ENCODE measurements around the gene KLK10. TPM values are rescaled to one million over a fixed set of nuclear protein-coding genes. Genes with fewer than 3 reads are reported as not detected.

KLK10 gene
- polyA plus RNA-seq, 1 of the 3 experiments (the other 2 are of a cell fraction), result not detected

GRCh38 chr19:50979758-50980157 lies 39.8 kb downstream of the KLK10 start:
- DNase-seq, result no peak
- CTCF ChIA-PET, result interaction anchor here (0.7 kb wide), 1 partner anchor 14 kb away, joined by 3 read pairs; no protein-coding TSS in a partner anchor

DNA sequence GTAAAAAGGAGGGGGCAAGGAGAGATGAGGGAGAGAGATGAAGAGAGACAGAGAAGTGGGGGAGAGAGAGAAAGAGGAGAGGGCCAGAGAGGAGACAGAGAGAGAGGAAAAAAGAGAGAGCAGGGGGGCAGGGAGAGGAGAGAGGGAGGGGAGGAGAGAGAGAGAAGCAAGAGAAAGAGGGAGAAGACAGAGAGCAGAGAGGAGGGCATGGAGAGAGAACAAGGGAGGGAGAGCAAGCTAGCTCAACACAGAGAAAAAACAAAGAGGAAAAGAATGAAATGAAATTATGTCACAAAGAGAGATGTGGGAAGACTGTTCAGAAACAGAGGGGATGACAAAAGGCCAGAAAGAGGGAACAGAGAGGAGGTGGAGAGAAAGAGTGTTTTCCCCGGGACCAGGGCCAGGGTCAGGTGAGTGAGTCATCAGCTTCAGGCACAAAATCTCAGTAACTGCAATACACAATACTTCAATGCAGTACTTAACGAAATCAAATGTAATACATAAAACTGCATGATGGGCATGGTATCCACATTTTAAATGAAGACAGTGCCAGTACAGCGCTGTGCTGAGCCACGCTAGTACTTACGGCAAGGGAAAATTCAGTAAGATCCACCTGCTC lies 40.6 kb downstream of the KLK10 start:
- Histone ChIP-seq H3K9ac (no peak overlapping the region), H2AFZ (ENCODE audit: low read depth) (no peak overlapping the region), H3K9me2 (no peaks in the 10 kb centered on the region), H3K27me3 (ENCODE audit: insufficient read depth) (no peaks in the 10 kb centered on the region; the same call in 1 of the 2 replicates), H3K27ac (ENCODE audit: low read depth in 2 of 2, low read length in 1 of 2) (no peak overlapping the region), H3K4me2 (no peak overlapping the region), H3K79me2 (ENCODE audit: insufficient read depth) (no peaks in the 10 kb centered on the region), H3K9me3 (no peaks in the 10 kb centered on the region), H3K36me3 (replicated peaks in 1 of 2; ENCODE audit: control insufficient read depth in 1 of 2, insufficient read depth in 2 of 2, low read length in 1 of 2) (no peaks in the 10 kb centered on the region), H3F3A (replicated peaks; ENCODE audit: insufficient read depth) (no peaks in the 10 kb centered on the region), H3K4me1 (ENCODE audit: control insufficient read depth in 1 of 2, insufficient read depth in 2 of 2, low read depth in 1 of 2, low read length in 1 of 2) (no peaks in the 10 kb centered on the region), H3K4me3 (ENCODE audit: low read depth in 2 of 2, low read length in 1 of 2) (no peak overlapping the region), H4K20me1 (ENCODE audit: insufficient read depth) (no peaks in the 10 kb centered on the region)
- no peak for DNase-seq
- POLR2A ChIA-PET, result no interaction called here
- no peak for TF ChIP-seq RFX5 (IDR thresholded peaks at IDR 0.05; ENCODE audit: low read length)
- TF ChIP-seq MXI1 (IDR thresholded peaks at IDR 0.05; ENCODE audit: low read depth, low read length), result no peak
- TF ChIP-seq MAX (IDR thresholded peaks at IDR 0.05; ENCODE audit: low read depth), result no peak
- no peak for TF ChIP-seq FOXM1 (IDR thresholded peaks at IDR 0.05; ENCODE audit: low read depth)
- TF ChIP-seq YY1 (IDR thresholded peaks at IDR 0.05; ENCODE audit: low read depth), result no peak
- TF ChIP-seq ELF1 (IDR thresholded peaks at IDR 0.05), result no peak
- TF ChIP-seq, protein P1, sequence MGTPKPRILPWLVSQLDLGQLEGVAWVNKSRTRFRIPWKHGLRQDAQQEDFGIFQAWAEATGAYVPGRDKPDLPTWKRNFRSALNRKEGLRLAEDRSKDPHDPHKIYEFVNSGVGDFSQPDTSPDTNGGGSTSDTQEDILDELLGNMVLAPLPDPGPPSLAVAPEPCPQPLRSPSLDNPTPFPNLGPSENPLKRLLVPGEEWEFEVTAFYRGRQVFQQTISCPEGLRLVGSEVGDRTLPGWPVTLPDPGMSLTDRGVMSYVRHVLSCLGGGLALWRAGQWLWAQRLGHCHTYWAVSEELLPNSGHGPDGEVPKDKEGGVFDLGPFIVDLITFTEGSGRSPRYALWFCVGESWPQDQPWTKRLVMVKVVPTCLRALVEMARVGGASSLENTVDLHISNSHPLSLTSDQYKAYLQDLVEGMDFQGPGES (IDR thresholded peaks at IDR 0.05; ENCODE audit: low read depth, low read length), result no peak
- no peak for TF ChIP-seq CTCF (IDR thresholded peaks at IDR 0.05)
- TF ChIP-seq MEF2A (IDR thresholded peaks at IDR 0.05; ENCODE audit: borderline replicate concordance, low read depth), result no peak
- TF ChIP-seq, protein P2, sequence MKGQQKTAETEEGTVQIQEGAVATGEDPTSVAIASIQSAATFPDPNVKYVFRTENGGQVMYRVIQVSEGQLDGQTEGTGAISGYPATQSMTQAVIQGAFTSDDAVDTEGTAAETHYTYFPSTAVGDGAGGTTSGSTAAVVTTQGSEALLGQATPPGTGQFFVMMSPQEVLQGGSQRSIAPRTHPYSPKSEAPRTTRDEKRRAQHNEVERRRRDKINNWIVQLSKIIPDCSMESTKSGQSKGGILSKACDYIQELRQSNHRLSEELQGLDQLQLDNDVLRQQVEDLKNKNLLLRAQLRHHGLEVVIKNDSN (IDR thresholded peaks at IDR 0.05; ENCODE audit: borderline replicate concordance, low read depth), result no peak
- no peak for TF ChIP-seq RAD21 (IDR thresholded peaks at IDR 0.05; ENCODE audit: low read length)
- TF ChIP-seq CHD2 (IDR thresholded peaks at IDR 0.05; ENCODE audit: low read length, partially characterized antibody), result no peak
- TF ChIP-seq, protein P3, sequence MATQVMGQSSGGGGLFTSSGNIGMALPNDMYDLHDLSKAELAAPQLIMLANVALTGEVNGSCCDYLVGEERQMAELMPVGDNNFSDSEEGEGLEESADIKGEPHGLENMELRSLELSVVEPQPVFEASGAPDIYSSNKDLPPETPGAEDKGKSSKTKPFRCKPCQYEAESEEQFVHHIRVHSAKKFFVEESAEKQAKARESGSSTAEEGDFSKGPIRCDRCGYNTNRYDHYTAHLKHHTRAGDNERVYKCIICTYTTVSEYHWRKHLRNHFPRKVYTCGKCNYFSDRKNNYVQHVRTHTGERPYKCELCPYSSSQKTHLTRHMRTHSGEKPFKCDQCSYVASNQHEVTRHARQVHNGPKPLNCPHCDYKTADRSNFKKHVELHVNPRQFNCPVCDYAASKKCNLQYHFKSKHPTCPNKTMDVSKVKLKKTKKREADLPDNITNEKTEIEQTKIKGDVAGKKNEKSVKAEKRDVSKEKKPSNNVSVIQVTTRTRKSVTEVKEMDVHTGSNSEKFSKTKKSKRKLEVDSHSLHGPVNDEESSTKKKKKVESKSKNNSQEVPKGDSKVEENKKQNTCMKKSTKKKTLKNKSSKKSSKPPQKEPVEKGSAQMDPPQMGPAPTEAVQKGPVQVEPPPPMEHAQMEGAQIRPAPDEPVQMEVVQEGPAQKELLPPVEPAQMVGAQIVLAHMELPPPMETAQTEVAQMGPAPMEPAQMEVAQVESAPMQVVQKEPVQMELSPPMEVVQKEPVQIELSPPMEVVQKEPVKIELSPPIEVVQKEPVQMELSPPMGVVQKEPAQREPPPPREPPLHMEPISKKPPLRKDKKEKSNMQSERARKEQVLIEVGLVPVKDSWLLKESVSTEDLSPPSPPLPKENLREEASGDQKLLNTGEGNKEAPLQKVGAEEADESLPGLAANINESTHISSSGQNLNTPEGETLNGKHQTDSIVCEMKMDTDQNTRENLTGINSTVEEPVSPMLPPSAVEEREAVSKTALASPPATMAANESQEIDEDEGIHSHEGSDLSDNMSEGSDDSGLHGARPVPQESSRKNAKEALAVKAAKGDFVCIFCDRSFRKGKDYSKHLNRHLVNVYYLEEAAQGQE (IDR thresholded peaks at IDR 0.05; ENCODE audit: low read depth, low read length), result no peak
- TF ChIP-seq TCF12 (IDR thresholded peaks at IDR 0.05), result no peak
- no peak for TF ChIP-seq JUND (IDR thresholded peaks at IDR 0.05)
- no peak for TF ChIP-seq RXRA (IDR thresholded peaks at IDR 0.05; ENCODE audit: borderline replicate concordance, low read depth)
- no peak for TF ChIP-seq FOSL2 (IDR thresholded peaks at IDR 0.05; ENCODE audit: borderline replicate concordance, low read depth)
- CTCF ChIA-PET, result no interaction called here
- WGBS (ENCODE audit: low lambda C conversion rate), result 35% methylated on average over 5 of the region's 5 CpGs

More at GRCh38 chr19:50979758-50980157, 39.8 kb downstream of the KLK10 start:
- Histone ChIP-seq H3K4me2 (no peak overlapping the region), H3K4me3 (ENCODE audit: low read depth in 2 of 2, low read length in 1 of 2) (no peak overlapping the region), H3F3A (replicated peaks; ENCODE audit: insufficient read depth) (no peaks in the 10 kb centered on the region), H3K9me3 (no peaks in the 10 kb centered on the region), H3K27ac (ENCODE audit: low read depth in 2 of 2, low read length in 1 of 2) (no peak overlapping the region), H3K4me1 (ENCODE audit: control insufficient read depth in 1 of 2, insufficient read depth in 2 of 2, low read depth in 1 of 2, low read length in 1 of 2) (no peaks in the 10 kb centered on the region), H3K9ac (no peak overlapping the region), H3K79me2 (ENCODE audit: insufficient read depth) (no peaks in the 10 kb centered on the region), H3K9me2 (no peaks in the 10 kb centered on the region), H2AFZ (ENCODE audit: low read depth) (no peak overlapping the region), H4K20me1 (ENCODE audit: insufficient read depth) (no peaks in the 10 kb centered on the region), H3K36me3 (replicated peaks in 1 of 2; ENCODE audit: control insufficient read depth in 1 of 2, insufficient read depth in 2 of 2, low read length in 1 of 2) (no peaks in the 10 kb centered on the region), H3K27me3 (ENCODE audit: insufficient read depth) (no peaks in the 10 kb centered on the region; the same call in 1 of the 2 replicates)
- TF ChIP-seq YY1 (IDR thresholded peaks at IDR 0.05; ENCODE audit: low read depth) (no peak), MAX (IDR thresholded peaks at IDR 0.05; ENCODE audit: low read depth) (no peak), JUND (IDR thresholded peaks at IDR 0.05) (no peak), TAF1 (IDR thresholded peaks at IDR 0.05; ENCODE audit: borderline replicate concordance, low read depth, low read length) (no peak), SMC3 (IDR thresholded peaks at IDR 0.05; ENCODE audit: low read depth, low read length) (no peak), TCF12 (IDR thresholded peaks at IDR 0.05) (no peak), GABPA (IDR thresholded peaks at IDR 0.05; ENCODE audit: low read depth) (no peak)
- POLR2A ChIA-PET, result no interaction called here
- WGBS (ENCODE audit: low lambda C conversion rate), result 18% methylated on average over 7 of the region's 8 CpGs
